ENCODE results near the gene NSUN2.

GRCh38 chr5:6553972-6554371 lies 78.9 kb downstream of the NSUN2 start:
- TF ChIP-seq CTCF (IDR thresholded peaks at IDR 0.05) (no peak), POLR2A (IDR thresholded peaks at IDR 0.05) (no peak)

Data from esophagus squamous epithelium (tissue), 4 donors.